HEK293T (cell line): ENCODE data around the gene SLCO3A1.

Experiments used
- CTCF ChIA-PET: fragments of 350-600 bp; formaldehyde crosslinking; extraction: SDS; loops from one replicate; lab custom pipeline; 2021; ENCODE audit warnings: antibody characterized with exemption, inconsistent platforms; lab: Yijun Ruan, JAX
- POLR2A ChIA-PET: fragments of 350-600 bp; formaldehyde crosslinking; extraction: SDS; loops from one replicate; lab custom pipeline; 2020; ENCODE audit warnings: antibody characterized with exemption, inconsistent platforms; lab: Yijun Ruan, JAX
- DNase-seq: peaks from one replicate; pipeline ENCODE4 v3.0.0; 2012; ENCODE audit warnings: mixed read lengths; ENCODE audit errors: extremely low spot score
- ARNT ChIP-seq: fragments of 450-650 bp; IDR thresholded peaks from 2 replicates; pipeline ENCODE4 v1.6.1; 2017; ENCODE audit warnings: mild to moderate bottlenecking
- BHLHE40 ChIP-seq: fragments of 450-650 bp; IDR thresholded peaks from 2 replicates; pipeline ENCODE4 v1.6.1; 2016; ENCODE audit warnings: mild to moderate bottlenecking, moderate library complexity, borderline replicate concordance
- CTBP1 ChIP-seq: fragments of 450-650 bp; IDR thresholded peaks from 2 replicates; pipeline ENCODE4 v1.6.1; 2016; ENCODE audit warnings: borderline replicate concordance
- ELF4 ChIP-seq: fragments of 450-650 bp; IDR thresholded peaks from 2 replicates; pipeline ENCODE4 v1.6.1; 2017; ENCODE audit warnings: antibody characterized with exemption
- FOXA1 ChIP-seq: fragments of 450-650 bp; IDR thresholded peaks from 2 replicates; pipeline ENCODE4 v1.6.1; 2016; ENCODE audit warnings: mild to moderate bottlenecking
- FOXK2 ChIP-seq: fragments of 450-650 bp; IDR thresholded peaks from 2 replicates; pipeline ENCODE4 v1.6.1; 2016; ENCODE audit warnings: mild to moderate bottlenecking
- FOXM1 ChIP-seq: fragments of 450-650 bp; IDR thresholded peaks from 2 replicates; pipeline ENCODE4 v1.6.1; 2017; ENCODE audit warnings: mild to moderate bottlenecking, borderline replicate concordance
- HDGF ChIP-seq: fragments of 450-650 bp; IDR thresholded peaks from 2 replicates; pipeline ENCODE4 v1.6.1; 2017; ENCODE audit warnings: antibody characterized with exemption, borderline replicate concordance
- L3MBTL2 ChIP-seq: fragments of 450-650 bp; conservative IDR thresholded peaks from 2 replicates; pipeline ENCODE4 v1.6.1; 2016; ENCODE audit warnings: mild to moderate bottlenecking
- LEF1 ChIP-seq: fragments of 450-650 bp; IDR thresholded peaks from 2 replicates; pipeline ENCODE4 v1.6.1; 2017; ENCODE audit warnings: mild to moderate bottlenecking, borderline replicate concordance
- NFRKB ChIP-seq: fragments of 450-650 bp; IDR thresholded peaks from 2 replicates; pipeline ENCODE4 v1.6.1; 2016; ENCODE audit warnings: mild to moderate bottlenecking, moderate library complexity
- SP1 ChIP-seq: fragments of 450-650 bp; IDR thresholded peaks from 2 replicates; pipeline ENCODE4 v1.6.1; 2017
- SUZ12 ChIP-seq: fragments of 450-650 bp; IDR thresholded peaks from 2 replicates; pipeline ENCODE4 v1.6.1; 2016; ENCODE audit warnings: mild to moderate bottlenecking
- TARDBP ChIP-seq: fragments of 450-650 bp; IDR thresholded peaks from 2 replicates; pipeline ENCODE4 v1.6.1; 2016
- ZNF384 ChIP-seq: fragments of 450-650 bp; IDR thresholded peaks from 2 replicates; pipeline ENCODE4 v1.6.1; 2016
- TF ChIP-seq, protein P1 (sequence below): fragments of 450-650 bp; IDR thresholded peaks from 2 replicates; pipeline ENCODE4 v1.6.1; 2016

Gene SLCO3A1

DNA sequence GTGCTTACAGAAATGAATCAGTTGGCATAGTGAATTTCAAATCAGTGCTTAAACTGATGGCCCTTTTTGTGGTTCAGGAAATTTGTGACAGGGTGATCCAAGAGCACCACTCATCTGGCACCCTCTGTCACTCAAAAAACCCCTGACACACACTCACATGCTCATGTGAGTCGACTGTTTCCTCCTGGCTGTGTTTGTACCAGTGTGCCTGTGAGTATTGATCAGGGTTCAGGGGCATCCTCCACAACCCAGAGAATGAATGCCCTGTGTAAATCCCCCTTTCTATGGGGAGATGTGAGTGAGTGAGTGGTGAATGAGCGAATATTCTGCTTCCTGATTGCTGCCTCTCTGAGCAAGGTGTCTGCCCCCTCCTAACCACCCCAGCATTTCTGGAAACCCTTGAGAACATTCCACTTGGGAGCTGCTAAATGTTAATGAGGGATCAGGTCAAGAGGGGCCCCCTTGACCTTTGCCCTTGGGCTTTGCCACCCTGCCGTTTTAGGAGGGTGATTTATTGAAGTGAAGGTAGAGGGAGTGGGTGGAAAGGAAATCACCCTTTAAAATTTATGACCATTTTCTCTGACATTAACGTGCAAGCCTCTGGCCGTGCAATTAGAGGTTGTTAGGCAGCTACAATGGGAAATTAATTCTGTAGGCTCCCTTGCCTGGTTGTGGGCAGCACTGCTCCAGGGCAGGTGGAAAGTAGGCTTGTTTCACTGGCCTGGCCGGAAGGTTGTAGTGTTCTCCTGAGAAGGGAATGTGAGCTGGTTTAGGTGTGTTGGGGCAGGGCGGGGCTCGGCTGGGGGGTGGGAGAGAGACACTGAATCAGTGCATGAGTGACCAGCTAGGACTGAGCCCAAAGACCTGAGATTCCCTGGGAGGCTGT lies 87.2 kb downstream of the SLCO3A1 start:
- TF ChIP-seq BHLHE40, result no peak
- TF ChIP-seq HDGF, result no peak
- TF ChIP-seq TARDBP, result no peak
- TF ChIP-seq NFRKB, result no peak
- TF ChIP-seq, protein P1, sequence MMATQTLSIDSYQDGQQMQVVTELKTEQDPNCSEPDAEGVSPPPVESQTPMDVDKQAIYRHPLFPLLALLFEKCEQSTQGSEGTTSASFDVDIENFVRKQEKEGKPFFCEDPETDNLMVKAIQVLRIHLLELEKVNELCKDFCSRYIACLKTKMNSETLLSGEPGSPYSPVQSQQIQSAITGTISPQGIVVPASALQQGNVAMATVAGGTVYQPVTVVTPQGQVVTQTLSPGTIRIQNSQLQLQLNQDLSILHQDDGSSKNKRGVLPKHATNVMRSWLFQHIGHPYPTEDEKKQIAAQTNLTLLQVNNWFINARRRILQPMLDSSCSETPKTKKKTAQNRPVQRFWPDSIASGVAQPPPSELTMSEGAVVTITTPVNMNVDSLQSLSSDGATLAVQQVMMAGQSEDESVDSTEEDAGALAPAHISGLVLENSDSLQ, result no peak
- no peak for TF ChIP-seq CTBP1
- no peak for TF ChIP-seq ARNT
- TF ChIP-seq FOXA1, result no peak
- TF ChIP-seq FOXM1, result no peak
- no peak for TF ChIP-seq ELF4
- CTCF ChIA-PET, result interaction anchor here (1.2 kb wide), 1 partner anchor 234 kb away, joined by 6 read pairs; no protein-coding TSS in a partner anchor
- POLR2A ChIA-PET, result no interaction called here
- DNase-seq, result no peak

DNA sequence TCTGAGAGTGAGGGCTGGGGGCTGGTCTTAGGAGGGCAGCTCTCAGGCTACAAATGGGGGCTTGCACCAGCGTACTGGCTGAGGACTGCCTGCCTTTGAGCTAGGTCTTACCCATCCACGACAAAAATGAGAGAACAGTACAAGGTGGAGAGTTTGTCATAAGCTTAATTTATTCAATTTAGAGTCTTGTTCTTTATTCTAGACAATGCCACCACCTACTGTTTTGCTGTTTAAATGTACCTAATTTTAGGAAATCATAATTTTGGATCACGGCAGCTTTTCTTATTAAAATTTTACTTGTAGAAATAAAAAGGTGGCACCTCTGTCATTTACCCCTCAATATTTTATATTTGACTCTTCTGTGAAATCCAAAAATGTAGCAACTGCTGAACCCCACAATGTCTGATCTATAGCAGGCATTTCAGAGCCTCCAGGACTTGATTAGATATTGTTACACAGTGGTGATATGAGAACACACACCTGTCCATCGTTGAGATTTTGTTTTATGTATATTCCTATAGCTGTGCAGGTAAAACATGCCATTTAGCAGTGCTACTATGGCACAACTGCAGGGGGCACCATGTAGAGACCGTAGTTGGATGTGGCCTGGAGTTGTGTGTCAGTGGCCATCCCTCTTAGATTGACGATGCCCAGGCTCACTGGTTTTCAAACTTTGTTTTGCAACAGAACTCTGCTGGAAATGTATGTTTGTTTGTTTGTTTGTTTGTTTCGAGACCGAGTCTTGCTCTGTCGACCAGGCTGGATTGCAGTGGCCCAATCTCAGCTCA lies 88.6 kb downstream of the SLCO3A1 start:
- ChIA-PET POLR2A (no interaction called here), CTCF (interaction anchor here (1.2 kb wide), 2 partner anchors 40 to 236 kb away, joined by 6 read pairs; no protein-coding TSS in a partner anchor)
- no peak for DNase-seq
- TF ChIP-seq FOXA1, result no peak
- no peak for TF ChIP-seq SUZ12
- TF ChIP-seq FOXM1, result no peak
- TF ChIP-seq L3MBTL2, result no peak
- no peak for TF ChIP-seq ELF4
- TF ChIP-seq FOXK2, result no peak
- no peak for TF ChIP-seq CTBP1
- TF ChIP-seq BHLHE40, result no peak
- TF ChIP-seq NFRKB, result no peak
- TF ChIP-seq ZNF384, result no peak
- no peak for TF ChIP-seq HDGF
- TF ChIP-seq, protein P1, result no peak

DNA sequence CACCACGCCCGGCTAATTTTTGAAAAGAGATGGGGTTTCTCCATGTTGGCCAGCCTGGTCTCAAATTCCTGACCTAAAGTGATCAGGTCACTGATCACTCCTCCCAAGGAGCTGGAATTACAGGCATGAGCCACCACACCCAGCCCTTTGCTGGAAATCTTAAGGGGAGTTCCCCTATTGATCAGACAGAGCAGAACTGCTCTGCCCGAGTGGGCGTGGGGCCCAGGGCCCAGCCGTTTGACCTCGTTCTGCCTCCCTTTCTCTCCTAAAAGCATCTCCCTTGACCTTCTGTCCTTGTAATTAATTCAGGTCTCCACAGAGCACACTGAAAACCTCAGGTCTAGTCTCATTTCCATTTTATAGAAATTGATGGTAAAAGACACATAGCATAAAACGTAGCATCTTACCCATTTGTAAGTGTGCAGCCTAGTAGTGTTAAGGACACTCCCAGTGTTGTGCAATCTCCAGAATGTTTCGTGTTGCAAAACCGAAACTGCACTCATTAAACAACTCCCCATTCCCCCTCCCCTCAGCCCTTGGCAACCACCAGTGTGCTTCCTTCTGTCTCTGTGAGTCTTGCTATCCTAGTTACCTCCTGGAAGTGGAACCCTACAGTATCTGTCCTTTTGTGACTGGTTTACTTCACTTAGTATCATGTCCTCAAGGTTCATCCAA lies 89.3 kb downstream of the SLCO3A1 start:
- TF ChIP-seq CTBP1 (no peak), TARDBP (no peak), ELF4 (no peak), ZNF384 (no peak), NFRKB (no peak), SUZ12 (no peak)
- TF ChIP-seq, protein P1, result no peak
- ChIA-PET POLR2A (no interaction called here), CTCF (no interaction called here)
- DNase-seq, result no peak

DNA sequence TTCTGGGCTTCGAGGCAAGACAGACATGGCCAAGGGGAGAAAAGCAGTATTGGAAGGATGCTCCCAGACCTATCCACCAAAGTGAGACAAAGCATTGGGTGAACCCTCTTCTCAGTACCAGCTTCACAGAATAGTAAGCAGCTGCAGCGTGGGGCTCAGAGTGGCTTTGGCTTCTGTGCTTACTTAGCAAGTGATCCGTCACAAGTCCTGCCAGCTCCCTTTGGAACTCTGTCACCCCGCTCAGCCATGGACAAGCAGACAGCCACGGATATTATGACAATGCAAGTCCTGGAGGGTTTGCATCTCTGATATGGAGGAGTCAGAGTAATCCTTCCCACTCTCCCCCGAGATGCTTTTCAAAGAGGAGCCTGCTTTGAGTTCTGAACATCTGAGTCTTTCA lies 90.8 kb downstream of the SLCO3A1 start:
- ChIA-PET CTCF (interaction anchor here (0.6 kb wide), 1 partner anchor 91 kb away, joined by 3 read pairs; the partner anchor contains the start of gene SLCO3A1), POLR2A (no interaction called here)
- no peak for DNase-seq
- TF ChIP-seq ZNF384, result no peak
- TF ChIP-seq HDGF, result no peak
- TF ChIP-seq TARDBP, result no peak
- TF ChIP-seq NFRKB, result no peak
- no peak for TF ChIP-seq FOXA1
- no peak for TF ChIP-seq SP1
- no peak for TF ChIP-seq FOXK2
- TF ChIP-seq L3MBTL2, result no peak
- no peak for TF ChIP-seq FOXM1
- TF ChIP-seq ARNT, result no peak
- no peak for TF ChIP-seq BHLHE40
- no peak for TF ChIP-seq ELF4
- TF ChIP-seq, protein P1, result no peak
- TF ChIP-seq LEF1, result no peak
- TF ChIP-seq SUZ12, result no peak
- no peak for TF ChIP-seq CTBP1

DNA sequence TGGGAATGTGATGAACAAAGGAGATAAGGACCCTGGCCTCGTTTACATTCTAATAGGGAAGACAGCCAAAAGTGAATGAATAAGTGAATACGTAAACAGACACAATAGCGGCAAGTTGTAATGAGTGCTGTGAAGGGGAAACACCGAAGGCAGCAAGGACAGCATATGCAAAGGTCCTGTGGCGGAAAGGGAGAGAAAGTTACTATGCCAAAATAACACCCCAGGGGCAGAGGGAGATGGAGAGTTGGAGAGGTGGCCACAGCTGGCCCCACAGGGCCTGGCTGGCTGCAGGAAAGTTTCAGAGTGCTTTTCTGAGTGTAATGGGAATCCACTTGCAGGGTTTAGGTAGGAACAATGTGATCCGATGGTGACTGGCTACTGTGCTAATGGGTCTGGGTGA lies 91.9 kb downstream of the SLCO3A1 start:
- POLR2A ChIA-PET, result no interaction called here
- no peak for DNase-seq

More for the DNA sequence above, 91.9 kb downstream of the SLCO3A1 start:
- CTCF ChIA-PET, result no interaction called here
- TF ChIP-seq, protein P1, result no peak
- TF ChIP-seq NFRKB, result no peak
